ENCODE results near the gene TNFSF8. TPM values are rescaled to one million over a fixed set of nuclear protein-coding genes. Genes with fewer than 3 reads are reported as not detected.
A peak's percentile ranks its signal among the peaks of the same experiment; 100 is the strongest.

The TNFSF8 gene
- total RNA-seq, 1 donor from 2014 or later = not detected

GRCh38 chr9:114852050-114852594 is 78.3 kb downstream of the TNFSF8 start:
- Mint-ChIP-seq H3K4me1 (ENCODE audit: low read depth) (peaks cover 60% of the 10 kb centered on the region), H3K27ac (ENCODE audit: unreplicated experiment) (no peak overlapping the region), H3K9me3 (ENCODE audit: low read depth) (peaks cover 3% of the 10 kb centered on the region), H3K36me3 (ENCODE audit: low read depth) (no peaks in the 10 kb centered on the region), H3K4me3 (ENCODE audit: unreplicated experiment) (no peak overlapping the region), H3K27me3 (ENCODE audit: low read depth) (no peaks in the 10 kb centered on the region)
- TF ChIP-seq CTCF (IDR thresholded peaks at IDR 0.05) = no peak
- DNase-seq (ENCODE audit: low spot score) = no peak

- Mint-ChIP-seq H3K36me3 (ENCODE audit: low read depth) (no peaks in the 10 kb centered on the region), H3K9me3 (ENCODE audit: low read depth) (peaks cover 3% of the 10 kb centered on the region), H3K4me3 (ENCODE audit: unreplicated experiment) (no peak overlapping the region), H3K27ac (ENCODE audit: unreplicated experiment) (peak overlapping the region; percentile 87), H3K27me3 (ENCODE audit: low read depth) (no peaks in the 10 kb centered on the region), H3K4me1 (ENCODE audit: low read depth) (peaks cover 52% of the 10 kb centered on the region)
- DNase-seq (ENCODE audit: low spot score) = no peak
- no peak for TF ChIP-seq CTCF (IDR thresholded peaks at IDR 0.05)
These were observed 79.1 kb downstream of the TNFSF8 start for GRCh38 chr9:114851306-114851705.

Other genes with a start within 250 kb of the TNFSF8 start
- not detected in 3 replicates for gene TEX48, start 248.4 kb downstream of the TNFSF8 start, total RNA-seq
- 0.10 to 0.37 TPM (median 0.36 TPM) in 3 replicates for gene TNFSF15, start 124.6 kb downstream of the TNFSF8 start, total RNA-seq
- gene TNC, start 187.6 kb upstream of the TNFSF8 start, total RNA-seq = 61.3 to 179 TPM (median 64.1 TPM) in 3 replicates

Data from chondrocyte (in vitro differentiated cells).